Lung microvascular endothelial cell (primary cell): ENCODE results near the gene SLC9A1. TPM values are rescaled to one million over a fixed set of nuclear protein-coding genes. Genes with fewer than 3 reads are reported as not detected.
"Not testable (repeated sequence)": the region's sequence is repeated elsewhere in the genome, so short reads cannot be mapped to it uniquely, and the experiment has no call there.

Experiments used
- DNase-seq, 2 donors: peaks; one replicate each; pipeline versions ENCODE4 v3.0.0 to v3.0.0-alpha.2; 2010; ENCODE audit warnings: low read depth in 2 of 2
- total RNA-seq: library from RNA; depleted of rRNA; stranded (reverse); fragments of >200 nt; gene quantifications from 2 replicates; pipeline ENCODE4 v1.2.1, GENCODE V29; 2014

The SLC9A1 gene
- total RNA-seq, result 3.6 and 4.1 TPM in 2 replicates

GRCh38 chr1:27154991-27155781, at the start of gene SLC9A1:
TSS of gene SLC9A1 (minus strand) at chr1:27155125. CDS start at chr1:27154334, 791 bp downstream.
- DNase-seq, result peak; percentile 93 to 96

GRCh38 chr1:27203946-27204345, 49.0 kb upstream of the SLC9A1 start:
- DNase-seq, result no peak

- DNase-seq, result no peak
These were observed 46.4 kb upstream of the SLC9A1 start for GRCh38 chr1:27201295-27201694.

GRCh38 chr1:27193194-27193593, 38.3 kb upstream of the SLC9A1 start:
- no peak for DNase-seq

- no peak for DNase-seq
These were observed 37.2 kb upstream of the SLC9A1 start for GRCh38 chr1:27192039-27192529.

GRCh38 chr1:27184665-27185064, 29.7 kb upstream of the SLC9A1 start:
- not testable (repeated sequence) for DNase-seq

- DNase-seq, result no peak
These were observed 25.1 kb upstream of the SLC9A1 start for GRCh38 chr1:27179979-27180378.

GRCh38 chr1:27179379-27179778, 24.5 kb upstream of the SLC9A1 start:
- no peak for DNase-seq

GRCh38 chr1:27176954-27177353, 22.0 kb upstream of the SLC9A1 start:
- DNase-seq, result no peak

- no peak for DNase-seq
These were observed 21.4 kb upstream of the SLC9A1 start for GRCh38 chr1:27176323-27176722.

- not testable (repeated sequence) for DNase-seq
These were observed 18.1 kb upstream of the SLC9A1 start for GRCh38 chr1:27172992-27173391.

GRCh38 chr1:27166929-27167328, 12.0 kb upstream of the SLC9A1 start:
- no peak for DNase-seq

GRCh38 chr1:27166351-27166802, 11.5 kb upstream of the SLC9A1 start:
- DNase-seq, result no peak

- no peak for DNase-seq
These were observed 8.2 kb upstream of the SLC9A1 start for GRCh38 chr1:27163093-27163492.

- no peak for DNase-seq
These were observed 7.2 kb upstream of the SLC9A1 start for GRCh38 chr1:27162090-27162489.

- peak in 1 of 2 donors; percentile 65 for DNase-seq
These were observed 6.7 kb upstream of the SLC9A1 start for GRCh38 chr1:27161594-27161993.

GRCh38 chr1:27157194-27157593, 2.3 kb upstream of the SLC9A1 start:
- no peak for DNase-seq

GRCh38 chr1:27154469-27154990, 395 bp downstream of the SLC9A1 start:
- no peak for DNase-seq

- no peak for DNase-seq
These were observed 982 bp downstream of the SLC9A1 start for GRCh38 chr1:27153927-27154358.

- no peak for DNase-seq
These were observed 1.4 kb downstream of the SLC9A1 start for GRCh38 chr1:27153549-27153886.

GRCh38 chr1:27152829-27153548, 1.9 kb downstream of the SLC9A1 start:
- DNase-seq, result peak in 1 of 2 donors; percentile 40
